Transverse colon (tissue), 4 donors: ENCODE data around the gene PRSS57.
"Not testable (repeated sequence)": the region's sequence is repeated elsewhere in the genome, so short reads cannot be mapped to it uniquely, and the experiment has no call there.

ENCODE experiments used
- EP300 ChIP-seq: sonication (generic); formaldehyde crosslinking; IDR thresholded peaks from one replicate; pipeline ENCODE4 v1.6.1; 2017; ENCODE audit warnings: antibody characterized with exemption, low read depth
- POLR2A ChIP-seq: fragments of 450-650 bp; IDR thresholded peaks from one replicate; pipeline ENCODE4 v1.6.1; 2016; ENCODE audit warnings: antibody characterized with exemption, mild to moderate bottlenecking, moderate library complexity
- POLR2AphosphoS5 ChIP-seq, 3 donors: sonication (generic); formaldehyde crosslinking; IDR thresholded peaks; one replicate each; pipeline ENCODE4 v1.6.1; 2016; ENCODE audit warnings: antibody characterized with exemption in 3 of 3
- TF ChIP-seq, protein P1 (sequence below), 5 experiments: fragments of 200-600 bp in 3 of 5; fragments of 450-650 bp in 2 of 5; sonication (generic) in 3 of 5; IDR thresholded peaks; 1 replicate in 2 of 5; 2 replicates in 3 of 5; pipeline ENCODE4 v1.5.1; 2016 to 2017; ENCODE audit warnings: antibody characterized with exemption in 5 of 5, inconsistent platforms in 3 of 5, mild to moderate bottlenecking in 2 of 5, moderate library complexity in 1 of 5

DNA sequence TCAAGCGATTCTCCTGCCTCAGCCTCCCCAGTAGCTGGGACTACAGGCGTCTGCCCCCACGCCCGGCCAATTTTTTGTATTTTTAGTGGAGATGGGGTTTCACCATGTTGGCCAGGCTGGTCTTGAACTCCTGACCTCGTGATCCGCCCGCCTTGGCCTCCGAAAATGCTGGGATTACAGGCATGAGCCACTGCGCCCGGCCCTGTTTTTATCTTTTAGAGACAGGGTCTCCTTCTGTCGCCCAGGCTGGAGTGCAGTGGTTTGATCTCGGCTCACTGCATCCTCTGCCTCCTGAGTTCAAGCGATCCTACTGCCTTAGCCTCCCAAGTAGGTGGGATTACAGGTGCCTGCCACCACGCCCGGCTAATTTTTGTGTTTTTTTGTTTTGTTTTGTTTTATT lies 3.3 kb upstream of the PRSS57 start:
- TF ChIP-seq, protein P1, sequence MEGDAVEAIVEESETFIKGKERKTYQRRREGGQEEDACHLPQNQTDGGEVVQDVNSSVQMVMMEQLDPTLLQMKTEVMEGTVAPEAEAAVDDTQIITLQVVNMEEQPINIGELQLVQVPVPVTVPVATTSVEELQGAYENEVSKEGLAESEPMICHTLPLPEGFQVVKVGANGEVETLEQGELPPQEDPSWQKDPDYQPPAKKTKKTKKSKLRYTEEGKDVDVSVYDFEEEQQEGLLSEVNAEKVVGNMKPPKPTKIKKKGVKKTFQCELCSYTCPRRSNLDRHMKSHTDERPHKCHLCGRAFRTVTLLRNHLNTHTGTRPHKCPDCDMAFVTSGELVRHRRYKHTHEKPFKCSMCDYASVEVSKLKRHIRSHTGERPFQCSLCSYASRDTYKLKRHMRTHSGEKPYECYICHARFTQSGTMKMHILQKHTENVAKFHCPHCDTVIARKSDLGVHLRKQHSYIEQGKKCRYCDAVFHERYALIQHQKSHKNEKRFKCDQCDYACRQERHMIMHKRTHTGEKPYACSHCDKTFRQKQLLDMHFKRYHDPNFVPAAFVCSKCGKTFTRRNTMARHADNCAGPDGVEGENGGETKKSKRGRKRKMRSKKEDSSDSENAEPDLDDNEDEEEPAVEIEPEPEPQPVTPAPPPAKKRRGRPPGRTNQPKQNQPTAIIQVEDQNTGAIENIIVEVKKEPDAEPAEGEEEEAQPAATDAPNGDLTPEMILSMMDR (IDR thresholded peaks at IDR 0.05): not testable (repeated sequence)
- TF ChIP-seq POLR2A; EP300; POLR2AphosphoS5 (IDR thresholded peaks at IDR 0.05): not testable (repeated sequence)
